D721Med (cell line): Measurements from ENCODE around the gene NCAM1.

Experiments
- DNase-seq: peaks from one replicate; pipeline ENCODE4 v3.0.0; 2011; ENCODE audit warnings: low spot score; ENCODE audit not compliant: insufficient read length
- FAIRE-seq: peaks from 2 replicates; lab custom pipeline; 2011; peaks lifted over from hg19 to GRCh38; lab: Jason Lieb, UNC
- CTCF ChIP-seq: IDR thresholded peaks from 2 replicates; pipeline ENCODE4 v1.5.1; 2012; ENCODE audit warnings: mild to moderate bottlenecking, control low read depth; ENCODE audit not compliant: insufficient read depth; ENCODE audit errors: missing control alignments

Gene NCAM1

GRCh38 chr11:112961751-112962578 lies 745 bp downstream of the NCAM1 start:
- TF ChIP-seq CTCF: no peak
- FAIRE-seq: no peak

GRCh38 chr11:112962579-112963367 lies 1.6 kb downstream of the NCAM1 start:
- peak; percentile 17 for DNase-seq
- TF ChIP-seq CTCF: no peak

More at GRCh38 chr11:112961751-112962578, 745 bp downstream of the NCAM1 start:
- DNase-seq: no peak

GRCh38 chr11:112963368-112963955 lies 2.2 kb downstream of the NCAM1 start:
- DNase-seq (no peak), FAIRE-seq (no peak)
- TF ChIP-seq CTCF: no peak

More at GRCh38 chr11:112962579-112963367, 1.6 kb downstream of the NCAM1 start:
- FAIRE-seq: no peak

GRCh38 chr11:112965656-112966055 lies 4.4 kb downstream of the NCAM1 start:
- no peak for TF ChIP-seq CTCF
- FAIRE-seq (no peak), DNase-seq (no peak)

GRCh38 chr11:112966561-112966960 lies 5.3 kb downstream of the NCAM1 start:
- TF ChIP-seq CTCF: no peak
- DNase-seq: no peak
- FAIRE-seq: peak; percentile 46

GRCh38 chr11:112967082-112967481 lies 5.9 kb downstream of the NCAM1 start:
- no peak for TF ChIP-seq CTCF
- FAIRE-seq: peak; percentile 77
- no peak for DNase-seq
